HepG2 (cell line): ENCODE measurements around the gene PSMD12. TPM values are rescaled to one million over a fixed set of nuclear protein-coding genes. Genes with fewer than 3 reads are reported as not detected.
A peak's percentile ranks its signal among the peaks of the same experiment; 100 is the strongest.

ENCODE experiments used
- DMAP1 ChIP-seq: IDR thresholded peaks from 2 replicates; pipeline ENCODE4 v1.6.1; 2016
- HMG20A ChIP-seq: IDR thresholded peaks from 2 replicates; pipeline ENCODE4 v1.6.1; 2016; ENCODE audit warnings: borderline replicate concordance
- HNRNPLL ChIP-seq: fragments of 200-400 bp; formaldehyde crosslinking; IDR thresholded peaks from 2 replicates; pipeline ENCODE4 v1.6.1; 2017; ENCODE audit warnings: mild to moderate bottlenecking, low read depth, low read length; ENCODE audit not compliant: poor library complexity, severe bottlenecking
- HNRNPUL1 ChIP-seq: fragments of 200-400 bp; formaldehyde crosslinking; IDR thresholded peaks from 2 replicates; pipeline ENCODE4 v1.6.1; 2017; ENCODE audit warnings: low read depth, mild to moderate bottlenecking, low read length, moderate library complexity
- KAT8 ChIP-seq: IDR thresholded peaks from 2 replicates; pipeline ENCODE4 v1.6.1; 2016; ENCODE audit warnings: missing genetic modification reagents, missing compliant biosample characterization
- MATR3 ChIP-seq: sonication (generic); formaldehyde crosslinking; IDR thresholded peaks from 2 replicates; pipeline ENCODE4 v1.4.0; 2020; ENCODE audit warnings: missing genetic modification reagents
- POLR2AphosphoS5 ChIP-seq: IDR thresholded peaks from 2 replicates; pipeline ENCODE4 v1.6.1; 2012; ENCODE audit warnings: low read depth, low read length
- SALL2 ChIP-seq: sonication (generic); formaldehyde crosslinking; IDR thresholded peaks from 2 replicates; pipeline ENCODE4 v1.8.1; 2023; ENCODE audit warnings: mild to moderate bottlenecking, missing genetic modification reagents, inconsistent platforms
- SMC3 ChIP-seq: IDR thresholded peaks from 2 replicates; pipeline ENCODE4 v1.6.1; 2011; ENCODE audit warnings: low read length, improper control_type of control experiment
- ZNF331 ChIP-seq: sonication (generic); formaldehyde crosslinking; IDR thresholded peaks from 2 replicates; pipeline ENCODE4 v1.4.0; 2020; ENCODE audit warnings: missing genetic modification reagents
- ZNF660 ChIP-seq: sonication (generic); formaldehyde crosslinking; IDR thresholded peaks from 2 replicates; pipeline ENCODE4 v1.5.1; 2020; ENCODE audit warnings: mild to moderate bottlenecking, low read depth, missing genetic modification reagents, borderline replicate concordance
- ZNF839 ChIP-seq: sonication (generic); formaldehyde crosslinking; IDR thresholded peaks from 2 replicates; pipeline ENCODE4 v1.4.0; 2020; ENCODE audit warnings: missing genetic modification reagents, mild to moderate bottlenecking, borderline replicate concordance
- polyA plus RNA-seq, 8 experiments: library from polyadenylated mRNA; depleted of rRNA in 3 of 8; stranded (reverse) in 7 of 8; unstranded in 1 of 8; fragments of >200 nt; fragmentation: Illumina TruSeq in 4 of 8; extraction: Trizol in 4 of 8; gene quantifications; 2 replicates each; pipeline versions ENCODE4 v1.2.1 to v1.2.3, GENCODE V29; 2011 to 2016; ENCODE audit warnings: low read depth in 4 of 8, missing spikeins in 1 of 8, mixed read lengths in 1 of 8; ENCODE audit not compliant: insufficient read depth in 1 of 8
- total RNA-seq, 5 experiments: library from RNA; depleted of rRNA; stranded (reverse); fragments of >200 nt; fragmentation: Illumina TruSeq; extraction: Trizol; gene quantifications; 2 replicates each; pipeline ENCODE4 v1.2.3, GENCODE V29; 2016; ENCODE audit warnings: low read depth in 1 of 5
- TF ChIP-seq, protein P1 (sequence below): IDR thresholded peaks from 2 replicates; pipeline ENCODE4 v1.6.1; 2016; ENCODE audit warnings: control low read depth
- TF ChIP-seq, protein P2 (sequence below): sonication (generic); formaldehyde crosslinking; IDR thresholded peaks from 2 replicates; pipeline ENCODE4 v1.9.0; 2021; ENCODE audit warnings: missing genetic modification reagents, borderline replicate concordance
- TF ChIP-seq, protein P3 (sequence below): sonication (generic); formaldehyde crosslinking; IDR thresholded peaks from 2 replicates; pipeline ENCODE4 v1.9.0; 2021; ENCODE audit warnings: missing genetic modification reagents, mild to moderate bottlenecking, borderline replicate concordance
- TF ChIP-seq, protein P4 (sequence below): sonication (generic); formaldehyde crosslinking; IDR thresholded peaks from 2 replicates; pipeline ENCODE4 v1.4.0; 2020; ENCODE audit warnings: missing genetic modification reagents, borderline replicate concordance
- TF ChIP-seq, protein P5 (sequence below): sonication (generic); formaldehyde crosslinking; IDR thresholded peaks from 2 replicates; pipeline ENCODE4 v1.4.0; 2020; ENCODE audit warnings: missing genetic modification reagents, borderline replicate concordance

The PSMD12 gene
- total and polyA plus RNA-seq, 2 of the 13 experiments (the other 11 are each of a cell fraction or from before 2014, with no cell fraction given) = 27.4 to 71.7 TPM

DNA sequence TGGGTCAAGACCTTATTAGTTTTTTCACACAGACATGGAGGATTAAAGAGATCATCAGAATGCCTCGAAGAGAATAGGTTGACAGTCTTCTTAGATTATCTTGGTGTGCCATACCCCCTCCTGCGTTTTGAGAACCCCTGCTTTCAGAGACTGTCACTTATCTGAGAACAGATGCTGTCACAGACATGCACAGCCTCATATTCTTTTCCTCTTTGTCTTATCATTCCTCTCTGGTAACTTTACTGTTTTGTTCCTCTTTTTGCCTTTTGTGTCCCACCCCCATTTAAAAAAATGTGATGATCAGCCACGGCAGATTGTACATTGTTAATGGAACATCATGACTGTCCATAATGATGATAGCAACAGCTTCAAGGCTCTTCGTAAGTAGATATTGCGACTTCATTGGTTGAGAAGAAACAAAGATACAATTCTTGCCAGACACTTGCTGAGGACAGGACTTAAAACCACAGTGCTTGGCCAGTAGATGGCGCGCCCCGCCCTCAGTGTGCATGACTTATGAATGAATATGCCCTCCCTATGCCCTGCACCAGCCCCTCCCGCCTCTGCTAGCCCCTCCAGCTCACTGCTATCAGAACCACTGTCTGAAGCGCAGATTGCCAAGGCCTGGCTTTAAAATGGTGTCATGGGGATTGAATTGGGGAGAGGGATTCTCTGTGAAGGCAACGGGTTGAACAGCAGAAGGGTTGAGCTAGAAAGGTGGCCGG lies 8.1 kb upstream of the PSMD12 start (continued):
- TF ChIP-seq, protein P1, sequence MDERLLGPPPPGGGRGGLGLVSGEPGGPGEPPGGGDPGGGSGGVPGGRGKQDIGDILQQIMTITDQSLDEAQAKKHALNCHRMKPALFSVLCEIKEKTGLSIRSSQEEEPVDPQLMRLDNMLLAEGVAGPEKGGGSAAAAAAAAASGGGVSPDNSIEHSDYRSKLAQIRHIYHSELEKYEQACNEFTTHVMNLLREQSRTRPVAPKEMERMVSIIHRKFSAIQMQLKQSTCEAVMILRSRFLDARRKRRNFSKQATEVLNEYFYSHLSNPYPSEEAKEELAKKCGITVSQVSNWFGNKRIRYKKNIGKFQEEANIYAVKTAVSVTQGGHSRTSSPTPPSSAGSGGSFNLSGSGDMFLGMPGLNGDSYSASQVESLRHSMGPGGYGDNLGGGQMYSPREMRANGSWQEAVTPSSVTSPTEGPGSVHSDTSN (CRISPR knock-in tag) = no peak
- TF ChIP-seq HNRNPLL (no peak), ZNF839 (no peak), HNRNPUL1 (no peak), MATR3 (CRISPR knock-in tag) (no peak), ZNF660 (CRISPR knock-in tag) (no peak), ZNF331 (CRISPR knock-in tag) (no peak), HMG20A (CRISPR knock-in tag) (no peak), KAT8 (CRISPR knock-in tag) (0 out of 2 replicates have a peak, but pooled peaks have one; percentile 24), SMC3 (peak; percentile 72), DMAP1 (no peak), SALL2 (CRISPR knock-in tag) (peak; percentile 37; the same call in 1 of the 2 replicates), POLR2AphosphoS5 (no peak)
- TF ChIP-seq, protein P2, sequence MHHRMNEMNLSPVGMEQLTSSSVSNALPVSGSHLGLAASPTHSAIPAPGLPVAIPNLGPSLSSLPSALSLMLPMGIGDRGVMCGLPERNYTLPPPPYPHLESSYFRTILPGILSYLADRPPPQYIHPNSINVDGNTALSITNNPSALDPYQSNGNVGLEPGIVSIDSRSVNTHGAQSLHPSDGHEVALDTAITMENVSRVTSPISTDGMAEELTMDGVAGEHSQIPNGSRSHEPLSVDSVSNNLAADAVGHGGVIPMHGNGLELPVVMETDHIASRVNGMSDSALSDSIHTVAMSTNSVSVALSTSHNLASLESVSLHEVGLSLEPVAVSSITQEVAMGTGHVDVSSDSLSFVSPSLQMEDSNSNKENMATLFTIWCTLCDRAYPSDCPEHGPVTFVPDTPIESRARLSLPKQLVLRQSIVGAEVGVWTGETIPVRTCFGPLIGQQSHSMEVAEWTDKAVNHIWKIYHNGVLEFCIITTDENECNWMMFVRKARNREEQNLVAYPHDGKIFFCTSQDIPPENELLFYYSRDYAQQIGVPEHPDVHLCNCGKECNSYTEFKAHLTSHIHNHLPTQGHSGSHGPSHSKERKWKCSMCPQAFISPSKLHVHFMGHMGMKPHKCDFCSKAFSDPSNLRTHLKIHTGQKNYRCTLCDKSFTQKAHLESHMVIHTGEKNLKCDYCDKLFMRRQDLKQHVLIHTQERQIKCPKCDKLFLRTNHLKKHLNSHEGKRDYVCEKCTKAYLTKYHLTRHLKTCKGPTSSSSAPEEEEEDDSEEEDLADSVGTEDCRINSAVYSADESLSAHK (CRISPR knock-in tag) = no peak
- TF ChIP-seq, protein P3, sequence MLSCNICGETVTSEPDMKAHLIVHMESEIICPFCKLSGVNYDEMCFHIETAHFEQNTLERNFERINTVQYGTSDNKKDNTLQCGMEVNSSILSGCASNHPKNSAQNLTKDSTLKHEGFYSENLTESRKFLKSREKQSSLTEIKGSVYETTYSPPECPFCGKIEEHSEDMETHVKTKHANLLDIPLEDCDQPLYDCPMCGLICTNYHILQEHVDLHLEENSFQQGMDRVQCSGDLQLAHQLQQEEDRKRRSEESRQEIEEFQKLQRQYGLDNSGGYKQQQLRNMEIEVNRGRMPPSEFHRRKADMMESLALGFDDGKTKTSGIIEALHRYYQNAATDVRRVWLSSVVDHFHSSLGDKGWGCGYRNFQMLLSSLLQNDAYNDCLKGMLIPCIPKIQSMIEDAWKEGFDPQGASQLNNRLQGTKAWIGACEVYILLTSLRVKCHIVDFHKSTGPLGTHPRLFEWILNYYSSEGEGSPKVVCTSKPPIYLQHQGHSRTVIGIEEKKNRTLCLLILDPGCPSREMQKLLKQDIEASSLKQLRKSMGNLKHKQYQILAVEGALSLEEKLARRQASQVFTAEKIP = no peak
- TF ChIP-seq, protein P4, sequence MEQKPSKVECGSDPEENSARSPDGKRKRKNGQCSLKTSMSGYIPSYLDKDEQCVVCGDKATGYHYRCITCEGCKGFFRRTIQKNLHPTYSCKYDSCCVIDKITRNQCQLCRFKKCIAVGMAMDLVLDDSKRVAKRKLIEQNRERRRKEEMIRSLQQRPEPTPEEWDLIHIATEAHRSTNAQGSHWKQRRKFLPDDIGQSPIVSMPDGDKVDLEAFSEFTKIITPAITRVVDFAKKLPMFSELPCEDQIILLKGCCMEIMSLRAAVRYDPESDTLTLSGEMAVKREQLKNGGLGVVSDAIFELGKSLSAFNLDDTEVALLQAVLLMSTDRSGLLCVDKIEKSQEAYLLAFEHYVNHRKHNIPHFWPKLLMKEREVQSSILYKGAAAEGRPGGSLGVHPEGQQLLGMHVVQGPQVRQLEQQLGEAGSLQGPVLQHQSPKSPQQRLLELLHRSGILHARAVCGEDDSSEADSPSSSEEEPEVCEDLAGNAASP (CRISPR knock-in tag) = 0 out of 2 replicates have a peak, but pooled peaks have one; percentile 27
- TF ChIP-seq, protein P5, sequence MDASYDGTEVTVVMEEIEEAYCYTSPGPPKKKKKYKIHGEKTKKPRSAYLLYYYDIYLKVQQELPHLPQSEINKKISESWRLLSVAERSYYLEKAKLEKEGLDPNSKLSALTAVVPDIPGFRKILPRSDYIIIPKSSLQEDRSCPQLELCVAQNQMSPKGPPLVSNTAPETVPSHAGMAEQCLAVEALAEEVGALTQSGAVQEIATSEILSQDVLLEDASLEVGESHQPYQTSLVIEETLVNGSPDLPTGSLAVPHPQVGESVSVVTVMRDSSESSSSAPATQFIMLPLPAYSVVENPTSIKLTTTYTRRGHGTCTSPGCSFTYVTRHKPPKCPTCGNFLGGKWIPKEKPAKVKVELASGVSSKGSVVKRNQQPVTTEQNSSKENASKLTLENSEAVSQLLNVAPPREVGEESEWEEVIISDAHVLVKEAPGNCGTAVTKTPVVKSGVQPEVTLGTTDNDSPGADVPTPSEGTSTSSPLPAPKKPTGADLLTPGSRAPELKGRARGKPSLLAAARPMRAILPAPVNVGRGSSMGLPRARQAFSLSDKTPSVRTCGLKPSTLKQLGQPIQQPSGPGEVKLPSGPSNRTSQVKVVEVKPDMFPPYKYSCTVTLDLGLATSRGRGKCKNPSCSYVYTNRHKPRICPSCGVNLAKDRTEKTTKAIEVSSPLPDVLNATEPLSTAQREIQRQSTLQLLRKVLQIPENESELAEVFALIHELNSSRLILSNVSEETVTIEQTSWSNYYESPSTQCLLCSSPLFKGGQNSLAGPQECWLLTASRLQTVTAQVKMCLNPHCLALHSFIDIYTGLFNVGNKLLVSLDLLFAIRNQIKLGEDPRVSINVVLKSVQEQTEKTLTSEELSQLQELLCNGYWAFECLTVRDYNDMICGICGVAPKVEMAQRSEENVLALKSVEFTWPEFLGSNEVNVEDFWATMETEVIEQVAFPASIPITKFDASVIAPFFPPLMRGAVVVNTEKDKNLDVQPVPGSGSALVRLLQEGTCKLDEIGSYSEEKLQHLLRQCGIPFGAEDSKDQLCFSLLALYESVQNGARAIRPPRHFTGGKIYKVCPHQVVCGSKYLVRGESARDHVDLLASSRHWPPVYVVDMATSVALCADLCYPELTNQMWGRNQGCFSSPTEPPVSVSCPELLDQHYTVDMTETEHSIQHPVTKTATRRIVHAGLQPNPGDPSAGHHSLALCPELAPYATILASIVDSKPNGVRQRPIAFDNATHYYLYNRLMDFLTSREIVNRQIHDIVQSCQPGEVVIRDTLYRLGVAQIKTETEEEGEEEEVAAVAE = no peak; the same call in 1 of the 2 replicates
